OCI-LY3 (cell line): ENCODE data around the gene GAS2L3.

Source experiments
- H2AFZ ChIP-seq: fragments of 200-600, 300-600 bp; shearing (Covaris generic); 2 replicates; pipeline ENCODE4 v1.6.0; 2014; ENCODE audit warnings: antibody characterized with exemption, low read depth, low read length
- H3K27ac ChIP-seq: fragments of 200-600, 300-600 bp; sonication (generic); 2 replicates; pipeline ENCODE4 v1.5.1; 2014; ENCODE audit warnings: mild to moderate bottlenecking, low read length, moderate library complexity, mixed read lengths
- H3K27me3 ChIP-seq: fragments of 200-600, 300-600 bp; sonication (generic); 2 replicates; pipeline ENCODE4 v1.6.1; 2014; ENCODE audit warnings: low read depth, low read length, mixed read lengths
- H3K36me3 ChIP-seq: fragments of 200-600, 300-600 bp; sonication (generic); replicated peaks from 2 replicates; pipeline ENCODE3; 2014; ENCODE audit warnings: low read depth, low read length, mixed read lengths
- H3K4me1 ChIP-seq: fragments of 300-600, 200-600 bp; sonication (generic); 2 replicates; pipeline ENCODE4 v1.6.1; 2014; ENCODE audit warnings: low read length, mixed read lengths
- H3K4me2 ChIP-seq: fragments of 200-600, 300-600 bp; sonication (generic); 2 replicates; pipeline ENCODE4 v1.6.1; 2014; ENCODE audit warnings: low read length, mixed read lengths
- H3K4me3 ChIP-seq: fragments of 300-600, 200-600 bp; sonication (generic); 2 replicates; pipeline ENCODE4 v1.5.1; 2014; ENCODE audit warnings: antibody characterized with exemption, mild to moderate bottlenecking, low read length, moderate library complexity
- H3K79me2 ChIP-seq: fragments of 300-600, 200-600 bp; shearing (Covaris generic); 2 replicates; pipeline ENCODE4 v1.6.1; 2014; ENCODE audit warnings: mild to moderate bottlenecking, low read length, mixed read lengths
- H3K9ac ChIP-seq: fragments of 300-600, 200-600 bp; shearing (Covaris generic); 2 replicates; pipeline ENCODE4 v1.6.0; 2014; ENCODE audit warnings: mild to moderate bottlenecking, low read length, moderate library complexity
- H3K9me3 ChIP-seq: fragments of 200-600, 300-600 bp; shearing (Covaris generic); 2 replicates; pipeline ENCODE4 v1.6.1; 2014; ENCODE audit warnings: low read length, mixed read lengths; ENCODE audit not compliant: insufficient read depth
- H4K20me1 ChIP-seq: fragments of 200-600, 300-600 bp; sonication (generic); 2 replicates; pipeline ENCODE4 v1.6.1; 2016; ENCODE audit warnings: low read length, mixed read lengths; ENCODE audit not compliant: insufficient read depth
- CTCF ChIP-seq: fragments of 200-600, 300-600 bp; sonication (generic); IDR thresholded peaks from 2 replicates; pipeline ENCODE4 v1.5.1; 2014; ENCODE audit warnings: antibody characterized with exemption, low read length, low read depth
- EZH2phosphoT487 ChIP-seq: fragments of 200-600 bp; shearing (Covaris generic); IDR thresholded peaks from 2 replicates; pipeline ENCODE4 v1.6.1; 2018; ENCODE audit warnings: antibody characterized with exemption, mixed run types, low read depth

Gene GAS2L3

GRCh38 chr12:100651108-100651507 lies 77.6 kb downstream of the GAS2L3 start:
- Histone ChIP-seq H3K9me3 (no peaks in the 10 kb centered on the region), H3K79me2 (no peaks in the 10 kb centered on the region), H4K20me1 (no peaks in the 10 kb centered on the region), H3K9ac (no peak overlapping the region), H3K27me3 (peaks cover 5% of the 10 kb centered on the region; the same call in 1 of the 2 replicates), H3K4me2 (no peak overlapping the region), H3K27ac (no peak overlapping the region), H3K4me1 (no peaks in the 10 kb centered on the region), H2AFZ (no peak overlapping the region), H3K4me3 (no peak overlapping the region), H3K36me3 (no peaks in the 10 kb centered on the region)
- no peak for TF ChIP-seq EZH2phosphoT487
- peak; percentile 42 for TF ChIP-seq CTCF

- Histone ChIP-seq H2AFZ (no peak overlapping the region), H3K36me3 (no peaks in the 10 kb centered on the region), H4K20me1 (no peaks in the 10 kb centered on the region), H3K4me2 (no peak overlapping the region), H3K9ac (no peak overlapping the region), H3K79me2 (no peaks in the 10 kb centered on the region), H3K4me1 (no peaks in the 10 kb centered on the region), H3K9me3 (no peaks in the 10 kb centered on the region), H3K4me3 (no peak overlapping the region), H3K27me3 (peaks cover 5% of the 10 kb centered on the region; the same call in 1 of the 2 replicates), H3K27ac (no peak overlapping the region)
- TF ChIP-seq EZH2phosphoT487: no peak
- no peak for TF ChIP-seq CTCF
These were observed 78.2 kb downstream of the GAS2L3 start for GRCh38 chr12:100651694-100652093.

- Histone ChIP-seq H3K9ac (no peak overlapping the region), H3K4me3 (no peak overlapping the region), H3K4me2 (no peak overlapping the region), H3K79me2 (no peaks in the 10 kb centered on the region), H3K27me3 (peaks cover 5% of the 10 kb centered on the region; the same call in 1 of the 2 replicates), H3K4me1 (no peaks in the 10 kb centered on the region), H3K27ac (no peak overlapping the region), H2AFZ (no peak overlapping the region), H3K36me3 (no peaks in the 10 kb centered on the region), H3K9me3 (no peaks in the 10 kb centered on the region), H4K20me1 (no peaks in the 10 kb centered on the region)
- TF ChIP-seq CTCF (no peak), EZH2phosphoT487 (no peak)
These were observed 79.0 kb downstream of the GAS2L3 start for GRCh38 chr12:100652488-100652887.

- Histone ChIP-seq H3K36me3 (no peaks in the 10 kb centered on the region), H3K9ac (no peak overlapping the region), H3K4me1 (peaks cover under 1% of the 10 kb centered on the region; the same call in 1 of the 2 replicates), H4K20me1 (no peaks in the 10 kb centered on the region), H3K4me2 (no peak overlapping the region), H3K27ac (no peak overlapping the region), H3K27me3 (no peaks in the 10 kb centered on the region), H3K79me2 (no peaks in the 10 kb centered on the region), H3K9me3 (no peaks in the 10 kb centered on the region), H3K4me3 (no peak overlapping the region), H2AFZ (no peak overlapping the region)
- TF ChIP-seq EZH2phosphoT487 (no peak), CTCF (no peak)
These were observed 82.7 kb downstream of the GAS2L3 start for GRCh38 chr12:100656141-100656540.
